ENCODE measurements around the gene FAM131A.
"Not testable (repeated sequence)": the region's sequence is repeated elsewhere in the genome, so short reads cannot be mapped to it uniquely, and the experiment has no call there.

The FAM131A gene

DNA sequence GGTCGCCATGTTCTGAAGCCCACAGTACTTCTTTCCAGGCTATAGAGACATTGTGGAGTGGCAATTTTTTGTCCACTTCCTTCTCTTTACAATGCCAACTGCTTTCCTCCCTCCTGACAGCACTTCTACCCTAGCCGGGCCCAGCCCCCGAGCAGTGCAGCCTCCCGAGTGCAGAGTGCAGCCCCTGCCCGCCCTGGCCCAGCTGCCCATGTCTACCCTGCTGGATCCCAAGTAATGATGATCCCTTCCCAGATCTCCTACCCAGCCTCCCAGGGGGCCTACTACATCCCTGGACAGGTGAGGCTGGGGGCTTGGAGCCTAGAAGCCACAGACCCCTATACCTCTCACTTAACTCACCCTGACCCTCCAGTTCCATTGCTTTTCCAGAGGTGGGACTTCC is 20.2 kb upstream of the FAM131A start:
- DNase-seq = no peak

DNA sequence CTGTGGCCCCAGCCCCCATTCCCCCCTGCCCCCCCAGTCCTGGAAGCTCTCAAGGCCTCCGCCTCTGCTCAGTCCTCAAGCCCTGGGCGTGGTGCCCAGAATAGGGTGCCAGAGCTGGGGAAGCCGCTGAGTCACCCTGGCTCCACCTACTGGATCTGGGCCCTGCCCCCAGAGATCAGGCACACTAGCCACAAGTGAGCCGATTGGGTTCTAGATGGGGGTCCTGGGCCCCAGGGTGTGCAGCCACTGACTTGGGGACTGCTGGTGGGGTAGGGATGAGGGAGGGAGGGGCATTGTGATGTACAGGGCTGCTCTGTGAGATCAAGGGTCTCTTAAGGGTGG is 17.3 kb upstream of the FAM131A start:
- no peak for DNase-seq

DNA sequence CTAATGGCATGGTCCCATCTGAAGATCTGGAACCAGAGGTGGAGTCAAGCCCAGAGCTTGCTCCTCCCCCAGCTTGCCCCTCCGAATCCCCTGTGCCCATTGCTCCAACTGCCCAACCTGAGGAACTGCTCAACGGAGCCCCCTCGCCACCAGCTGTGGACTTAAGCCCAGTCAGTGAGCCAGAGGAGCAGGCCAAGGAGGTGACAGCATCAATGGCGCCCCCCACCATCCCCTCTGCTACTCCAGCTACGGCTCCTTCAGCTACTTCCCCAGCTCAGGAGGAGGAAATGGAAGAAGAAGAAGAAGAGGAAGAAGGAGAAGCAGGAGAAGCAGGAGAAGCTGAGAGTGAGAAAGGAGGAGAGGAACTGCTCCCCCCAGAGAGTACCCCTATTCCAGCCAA is 15.7 kb upstream of the FAM131A start:
- DNase-seq = no peak

DNA sequence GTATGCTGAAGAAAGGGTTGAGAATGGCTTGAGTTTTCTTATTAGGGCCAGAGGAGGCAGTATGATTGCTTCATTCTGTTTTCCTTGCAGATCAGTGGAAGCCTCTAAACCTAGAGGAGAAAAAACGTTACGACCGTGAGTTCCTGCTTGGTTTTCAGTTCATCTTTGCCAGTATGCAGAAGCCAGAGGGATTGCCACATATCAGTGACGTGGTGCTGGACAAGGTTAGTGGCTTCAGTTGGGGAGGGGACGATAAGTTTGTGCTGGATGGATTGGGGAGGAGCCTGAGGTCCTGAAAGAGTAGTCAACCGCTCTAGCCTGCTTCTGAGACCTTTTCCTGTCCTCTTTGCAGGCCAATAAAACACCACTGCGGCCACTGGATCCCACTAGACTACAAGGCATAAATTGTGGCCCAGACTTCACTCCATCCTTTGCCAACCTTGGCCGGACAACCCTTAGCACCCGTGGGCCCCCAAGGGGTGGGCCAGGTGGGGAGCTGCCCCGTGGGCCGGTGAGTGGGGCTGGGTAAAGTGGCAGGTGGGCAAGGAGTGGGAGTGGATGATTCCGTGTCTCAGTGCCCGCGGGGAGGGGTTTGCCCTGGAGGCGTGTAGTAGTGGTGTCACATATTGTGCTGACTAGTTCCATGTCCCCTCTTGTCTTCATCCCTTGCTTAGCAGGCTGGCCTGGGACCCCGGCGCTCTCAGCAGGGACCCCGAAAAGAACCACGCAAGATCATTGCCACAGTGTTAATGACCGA is 14.5 kb upstream of the FAM131A start:
- DNase-seq = no peak

DNA sequence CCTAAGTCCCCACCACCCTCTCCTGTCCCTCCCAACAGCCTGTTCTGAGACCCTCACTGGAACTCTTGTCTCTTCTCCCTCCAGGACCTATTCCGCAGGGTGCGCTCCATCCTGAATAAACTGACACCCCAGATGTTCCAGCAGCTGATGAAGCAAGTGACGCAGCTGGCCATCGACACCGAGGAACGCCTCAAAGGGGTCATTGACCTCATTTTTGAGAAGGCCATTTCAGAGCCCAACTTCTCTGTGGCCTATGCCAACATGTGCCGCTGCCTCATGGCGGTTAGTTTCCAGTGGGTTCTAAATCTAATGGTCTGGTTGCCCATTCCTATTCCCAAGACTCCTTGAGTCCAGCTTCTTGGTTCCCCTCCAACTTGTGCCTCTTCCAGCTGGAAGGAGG is 13.7 kb upstream of the FAM131A start:
- no peak for DNase-seq

DNA sequence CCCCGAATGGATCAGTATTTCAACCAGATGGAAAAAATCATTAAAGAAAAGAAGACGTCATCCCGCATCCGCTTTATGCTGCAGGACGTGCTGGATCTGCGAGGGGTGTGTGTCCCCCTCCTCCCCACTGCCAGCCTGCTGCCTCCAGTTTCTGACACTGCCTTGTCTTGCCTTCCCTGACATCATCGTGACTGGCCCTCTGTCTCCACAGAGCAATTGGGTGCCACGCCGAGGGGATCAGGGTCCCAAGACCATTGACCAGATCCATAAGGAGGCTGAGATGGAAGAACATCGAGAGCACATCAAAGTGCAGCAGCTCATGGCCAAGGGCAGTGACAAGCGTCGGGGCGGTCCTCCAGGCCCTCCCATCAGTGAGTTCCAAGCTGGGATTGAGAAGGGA is 12.1 kb upstream of the FAM131A start:
- no peak for DNase-seq

DNA sequence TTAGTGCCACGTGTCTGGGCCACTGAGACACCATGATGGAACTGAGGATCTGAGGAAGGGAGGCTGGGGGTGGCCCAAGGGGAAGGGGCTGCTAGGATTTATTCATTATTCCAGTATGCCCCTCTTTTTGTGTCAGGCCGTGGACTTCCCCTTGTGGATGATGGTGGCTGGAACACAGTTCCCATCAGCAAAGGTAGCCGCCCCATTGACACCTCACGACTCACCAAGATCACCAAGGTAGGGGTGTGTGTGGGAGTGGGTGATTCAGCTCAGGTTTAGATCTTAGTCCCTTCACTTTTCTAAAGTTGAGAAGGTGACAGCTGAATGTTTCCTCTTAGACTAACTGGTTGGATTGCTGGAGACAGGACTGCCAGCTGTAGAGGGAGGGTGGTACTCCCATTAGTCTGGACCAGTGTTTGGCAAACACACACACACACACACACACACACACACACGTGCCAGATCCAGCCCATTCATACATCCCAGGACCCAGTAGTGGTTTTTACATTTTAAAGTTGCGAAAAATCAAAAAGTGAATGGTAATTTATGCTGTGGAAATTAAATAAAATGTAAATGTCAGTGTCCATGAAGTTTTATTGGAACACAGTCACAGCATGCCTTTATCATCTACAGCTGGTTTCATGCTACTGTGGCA is 11.6 kb upstream of the FAM131A start:
- no peak for DNase-seq

DNA sequence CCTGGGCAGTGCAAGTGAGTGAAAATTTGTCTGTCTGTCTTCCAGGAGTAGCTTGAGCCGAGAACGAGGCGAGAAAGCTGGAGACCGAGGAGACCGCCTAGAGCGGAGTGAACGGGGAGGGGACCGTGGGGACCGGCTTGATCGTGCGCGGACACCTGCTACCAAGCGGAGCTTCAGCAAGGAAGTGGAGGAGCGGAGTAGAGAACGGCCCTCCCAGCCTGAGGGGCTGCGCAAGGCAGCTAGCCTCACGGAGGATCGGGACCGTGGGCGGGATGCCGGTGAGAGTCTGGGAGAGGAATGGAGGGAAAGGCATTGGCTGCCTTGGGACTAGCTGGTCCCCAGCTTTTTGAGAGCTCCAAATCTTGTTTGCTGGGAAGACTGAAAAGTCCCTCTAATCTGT is 10.2 kb upstream of the FAM131A start:
- DNase-seq = no peak

DNA sequence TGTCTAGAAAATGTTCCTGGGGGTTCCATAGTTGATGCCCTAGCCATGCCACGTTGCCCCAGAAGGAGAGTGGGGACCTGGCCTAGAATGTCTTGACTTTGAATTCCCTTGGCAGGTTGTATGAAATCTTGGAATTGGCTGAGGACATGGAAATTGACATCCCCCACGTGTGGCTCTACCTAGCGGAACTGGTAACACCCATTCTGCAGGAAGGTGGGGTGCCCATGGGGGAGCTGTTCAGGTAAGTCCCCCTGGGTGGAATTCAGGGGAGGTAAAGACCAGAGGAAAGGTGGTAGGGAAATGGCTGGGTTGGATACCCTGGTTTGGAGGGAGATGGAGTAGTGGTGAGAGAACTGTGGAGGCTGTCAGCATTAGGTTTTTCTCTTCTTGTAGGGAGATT is 8.9 kb upstream of the FAM131A start:
- no peak for DNase-seq

DNA sequence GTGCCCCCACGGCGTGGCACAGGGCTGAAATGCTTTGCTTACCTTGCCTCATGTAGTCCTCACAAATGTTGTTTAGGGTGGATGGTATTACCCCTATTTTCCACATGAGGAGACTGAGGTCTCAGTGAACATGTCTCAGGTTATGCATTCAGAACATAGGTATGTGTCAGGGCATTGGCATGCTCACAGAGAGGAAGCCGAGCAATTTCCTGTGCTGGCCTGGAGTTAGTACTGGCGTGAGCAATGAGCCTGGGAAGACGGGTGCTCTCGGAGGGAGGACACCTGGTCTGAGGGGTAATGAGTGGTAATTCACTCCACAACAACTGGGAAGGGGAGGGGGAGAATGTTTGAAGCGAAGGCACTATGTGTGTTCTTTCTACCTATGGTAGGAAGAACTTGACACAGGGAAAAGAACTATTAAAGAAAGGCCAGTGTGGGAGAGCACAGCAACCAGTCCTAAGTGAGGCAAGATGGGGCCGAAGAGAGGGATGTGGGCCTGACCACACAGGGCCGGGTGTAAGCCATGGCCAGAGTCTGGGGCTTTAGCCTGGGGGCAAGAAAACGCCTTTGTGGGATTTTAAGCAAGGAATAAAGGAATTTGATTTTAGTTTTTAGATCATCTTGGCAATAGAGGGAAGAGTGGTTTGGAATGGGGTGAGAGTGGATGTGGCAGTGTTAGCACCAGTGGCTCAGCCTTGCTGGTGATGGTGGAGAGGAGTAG is 4.9 kb upstream of the FAM131A start:
- DNase-seq = no peak

DNA sequence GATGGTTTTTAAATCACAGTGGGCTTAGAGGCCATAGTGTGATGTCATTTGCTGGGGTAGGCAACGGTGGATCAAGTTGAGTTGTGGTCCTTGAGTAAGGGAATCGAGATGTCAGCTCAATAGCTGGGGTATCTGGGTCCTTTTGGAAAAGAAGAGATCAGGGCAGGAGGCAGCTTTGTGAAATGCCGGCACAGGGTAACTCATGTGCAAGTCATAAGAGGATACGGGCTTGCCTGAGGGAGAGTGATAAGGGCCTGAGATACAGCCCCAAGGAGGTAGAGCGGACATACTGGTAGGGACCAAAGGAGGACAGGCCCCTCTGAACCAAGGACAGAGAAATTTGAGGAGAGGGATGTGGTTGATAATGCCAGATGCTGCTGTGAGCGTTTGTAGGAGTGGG is 4.2 kb upstream of the FAM131A start:
- no peak for DNase-seq

DNA sequence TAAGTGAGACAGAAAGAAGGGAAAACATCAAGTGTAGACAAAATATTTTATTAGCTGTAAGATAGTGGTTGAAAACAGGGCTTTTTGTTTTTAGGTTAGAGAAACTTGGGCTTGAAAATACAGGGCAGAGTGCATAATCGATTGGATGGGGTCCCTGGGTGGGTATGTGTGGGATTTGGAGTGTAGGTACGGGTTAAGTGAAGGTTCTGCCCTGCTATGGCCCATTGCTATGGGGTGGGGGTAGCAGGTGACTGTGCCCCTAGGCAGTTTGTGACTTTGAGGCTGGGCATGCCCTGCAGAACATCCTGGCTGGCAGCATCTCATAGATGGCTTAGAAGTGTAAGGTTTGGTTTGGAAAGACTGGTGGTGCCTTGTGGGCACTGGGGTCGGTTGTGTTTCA is 3.7 kb upstream of the FAM131A start:
- DNase-seq = no peak

DNA sequence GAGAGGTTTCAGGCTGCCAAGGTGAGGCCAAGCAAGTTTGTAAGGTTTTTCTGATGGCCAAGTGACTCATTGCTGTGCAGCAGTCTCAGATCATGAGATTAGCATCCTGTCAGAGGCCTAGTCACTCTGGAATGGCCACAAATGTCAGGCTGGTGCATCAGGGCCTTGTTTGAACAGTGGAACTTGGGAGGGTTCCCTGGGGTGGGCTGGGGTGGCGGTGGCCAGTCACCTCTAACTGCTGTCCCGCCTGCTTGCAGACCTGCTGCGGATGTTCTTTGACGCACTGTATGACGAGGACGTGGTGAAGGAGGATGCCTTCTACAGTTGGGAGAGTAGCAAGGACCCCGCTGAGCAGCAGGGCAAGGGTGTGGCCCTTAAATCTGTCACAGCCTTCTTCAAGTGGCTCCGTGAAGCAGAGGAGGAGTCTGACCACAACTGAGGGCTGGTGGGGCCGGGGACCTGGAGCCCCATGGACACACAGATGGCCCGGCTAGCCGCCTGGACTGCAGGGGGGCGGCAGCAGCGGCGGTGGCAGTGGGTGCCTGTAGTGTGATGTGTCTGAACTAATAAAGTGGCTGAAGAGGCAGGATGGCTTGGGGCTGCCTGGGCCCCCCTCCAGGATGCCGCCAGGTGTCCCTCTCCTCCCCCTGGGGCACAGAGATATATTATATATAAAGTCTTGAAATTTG is 2.8 kb upstream of the FAM131A start:
- peak; percentile 32 for DNase-seq

DNA sequence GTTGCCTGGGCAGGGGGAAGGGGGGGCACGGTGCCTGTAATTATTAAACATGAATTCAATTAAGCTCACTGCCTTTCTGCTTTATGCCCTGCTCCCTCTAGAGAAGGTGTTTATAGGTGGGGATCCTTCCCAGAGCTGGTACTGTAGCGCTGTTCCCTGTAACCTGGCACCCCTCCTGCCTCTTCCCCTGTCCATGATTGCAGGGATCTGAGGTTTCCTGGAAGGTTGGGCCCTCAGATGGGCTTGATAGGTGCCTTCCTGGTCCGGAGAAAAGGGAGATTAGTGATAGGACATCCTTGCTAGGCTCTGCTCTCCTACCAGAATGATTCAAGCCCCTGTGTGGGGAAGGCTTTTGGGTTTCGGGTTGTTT is 2.1 kb upstream of the FAM131A start:
- no peak for DNase-seq

DNA sequence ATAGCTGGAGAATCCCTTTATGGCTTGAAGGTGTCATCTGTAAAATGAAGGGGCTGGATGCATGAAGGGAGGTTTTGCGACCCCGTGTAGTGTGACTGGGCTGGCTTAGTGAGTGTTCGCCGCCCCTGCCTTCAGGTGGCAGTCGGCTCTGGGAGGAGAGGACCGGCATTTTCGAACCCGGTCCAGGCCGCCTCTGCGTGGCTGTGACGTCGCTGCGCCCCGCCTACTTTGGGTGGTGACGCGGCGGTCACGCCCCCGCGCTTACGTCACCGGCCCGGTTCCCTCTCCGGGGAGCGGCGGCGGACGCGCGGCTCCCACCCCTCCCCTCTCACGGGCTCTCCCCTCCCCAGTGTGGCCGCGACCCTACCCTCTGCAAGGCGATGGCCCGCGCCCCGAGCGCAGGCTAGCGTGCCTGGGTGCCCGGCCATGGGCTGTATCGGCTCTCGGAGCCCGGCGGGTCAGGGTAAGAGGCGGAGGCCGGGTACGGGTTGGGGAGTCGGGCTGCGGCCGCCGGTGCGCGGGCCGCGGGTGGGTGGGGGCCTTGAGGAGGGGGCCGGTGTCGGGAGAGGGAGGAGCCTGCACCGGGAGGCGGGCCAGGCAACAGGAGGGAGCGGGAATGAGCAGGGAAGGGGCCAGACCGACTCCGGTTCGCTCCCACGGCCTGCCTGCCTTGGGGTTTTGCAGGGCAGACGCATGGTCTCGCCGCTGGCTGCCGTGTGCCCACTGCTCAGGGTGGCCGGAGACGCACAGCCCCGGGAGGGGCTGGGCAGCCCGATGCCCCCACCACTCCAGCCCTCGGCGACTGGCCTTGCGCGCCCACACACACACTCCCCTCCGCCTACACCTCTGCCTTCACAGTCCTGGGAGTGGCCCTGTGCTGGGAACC is 1.5 kb upstream of the FAM131A start:
- DNase-seq = peak; percentile 86

DNA sequence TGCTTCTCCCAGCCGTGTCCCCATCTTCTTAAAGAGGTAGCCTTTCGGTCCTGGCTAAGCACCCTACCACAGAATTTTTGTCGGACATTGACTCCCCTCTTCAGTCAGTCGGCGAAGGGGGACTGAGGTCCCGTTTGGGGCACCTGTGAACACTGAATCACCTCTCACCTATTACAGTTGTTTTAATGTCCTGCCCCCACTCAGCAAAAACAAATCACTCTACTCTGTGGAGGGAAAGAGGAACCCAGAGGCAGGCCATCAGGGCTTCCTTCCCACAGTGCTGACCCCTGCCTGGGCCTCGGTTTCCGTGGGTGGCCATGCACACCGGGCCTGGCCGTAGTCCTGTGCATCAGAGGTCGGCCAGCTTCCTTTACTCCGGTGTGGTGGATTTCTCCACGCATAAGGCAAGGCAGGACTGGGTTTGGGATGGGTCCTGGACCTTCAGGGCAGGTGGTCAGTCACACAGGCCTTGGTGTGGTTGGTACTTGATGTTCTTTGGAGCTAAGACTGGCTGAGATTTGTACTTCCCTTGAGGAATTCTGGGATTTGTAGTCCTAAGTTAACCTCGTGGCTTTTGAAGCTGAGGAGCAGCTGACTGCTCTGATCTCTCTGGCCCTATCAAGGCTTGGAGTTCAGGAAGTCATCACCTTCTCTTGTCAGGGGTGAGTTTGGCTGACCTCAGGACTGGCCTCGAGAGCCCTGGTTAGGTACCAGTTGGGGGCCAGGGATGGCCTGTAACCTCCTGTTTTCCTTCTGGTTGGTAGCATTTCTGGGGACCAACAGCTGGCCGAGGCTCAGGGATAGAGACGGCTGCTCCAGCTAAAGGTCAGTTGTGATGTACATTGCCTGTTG is 627 bp upstream of the FAM131A start:
- DNase-seq = no peak

DNA sequence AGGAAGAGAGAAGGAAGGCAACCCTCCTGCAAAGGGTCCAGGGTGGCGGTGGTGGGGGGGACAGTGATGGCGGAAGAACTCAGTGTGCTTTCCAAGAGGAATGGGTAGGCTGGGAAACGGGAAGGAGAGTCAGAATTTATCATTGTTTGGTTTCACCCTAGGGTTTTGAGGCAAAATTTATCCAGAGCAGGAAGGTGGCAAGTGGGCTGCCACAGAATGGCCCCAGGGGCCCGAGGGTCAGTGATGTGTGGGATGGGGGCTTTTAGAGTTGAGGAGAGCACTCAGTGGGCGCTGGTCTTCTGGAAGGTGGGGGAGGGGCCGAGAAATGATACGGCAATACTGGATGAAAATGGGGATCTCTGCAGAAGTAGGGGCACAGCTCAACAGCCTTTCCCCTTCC is 581 bp downstream of the FAM131A start:
- no peak for DNase-seq

DNA sequence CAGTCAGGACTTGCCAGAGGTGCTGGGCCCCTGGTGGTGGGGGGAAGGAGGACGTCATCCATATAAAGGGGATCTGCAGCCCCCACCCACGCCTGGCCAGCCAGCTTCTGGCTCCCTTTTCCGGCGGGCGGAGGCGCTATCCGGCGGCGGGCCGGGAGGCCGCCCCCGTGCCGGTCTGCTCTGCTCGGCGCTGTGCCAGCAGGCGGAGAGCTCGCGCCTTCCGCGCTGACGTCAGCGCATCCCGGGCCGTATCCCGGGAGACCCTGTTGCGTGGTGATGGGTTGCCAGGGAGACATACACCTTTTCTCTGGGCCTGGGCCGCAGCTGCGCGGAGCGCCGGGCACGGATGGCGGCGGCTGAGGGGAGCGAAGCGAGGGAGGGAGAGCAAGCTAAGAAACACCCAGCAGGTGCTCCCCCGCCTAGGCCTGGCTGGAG is 1.1 kb downstream of the FAM131A start:
- DNase-seq = no peak

DNA sequence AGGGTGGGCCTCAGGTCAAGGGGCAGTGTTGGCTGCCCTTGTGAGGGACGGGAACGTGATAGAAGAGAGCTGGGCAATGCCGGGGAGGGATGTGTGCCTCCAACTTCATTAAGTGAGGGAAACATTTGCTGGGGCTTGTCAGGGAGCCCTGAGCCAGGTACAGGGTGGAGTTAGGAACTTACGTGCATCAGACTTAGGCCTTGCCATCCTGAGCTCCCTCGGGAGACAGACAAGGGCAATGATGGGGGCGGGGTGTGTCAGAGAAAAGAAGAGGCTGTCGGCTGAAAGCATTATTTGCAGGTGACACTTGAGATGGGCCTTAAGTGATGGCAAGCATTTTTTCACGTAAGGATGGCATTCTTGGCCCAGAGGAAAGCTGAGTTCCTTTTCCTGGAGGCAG is 1.6 kb downstream of the FAM131A start:
- DNase-seq = no peak

DNA sequence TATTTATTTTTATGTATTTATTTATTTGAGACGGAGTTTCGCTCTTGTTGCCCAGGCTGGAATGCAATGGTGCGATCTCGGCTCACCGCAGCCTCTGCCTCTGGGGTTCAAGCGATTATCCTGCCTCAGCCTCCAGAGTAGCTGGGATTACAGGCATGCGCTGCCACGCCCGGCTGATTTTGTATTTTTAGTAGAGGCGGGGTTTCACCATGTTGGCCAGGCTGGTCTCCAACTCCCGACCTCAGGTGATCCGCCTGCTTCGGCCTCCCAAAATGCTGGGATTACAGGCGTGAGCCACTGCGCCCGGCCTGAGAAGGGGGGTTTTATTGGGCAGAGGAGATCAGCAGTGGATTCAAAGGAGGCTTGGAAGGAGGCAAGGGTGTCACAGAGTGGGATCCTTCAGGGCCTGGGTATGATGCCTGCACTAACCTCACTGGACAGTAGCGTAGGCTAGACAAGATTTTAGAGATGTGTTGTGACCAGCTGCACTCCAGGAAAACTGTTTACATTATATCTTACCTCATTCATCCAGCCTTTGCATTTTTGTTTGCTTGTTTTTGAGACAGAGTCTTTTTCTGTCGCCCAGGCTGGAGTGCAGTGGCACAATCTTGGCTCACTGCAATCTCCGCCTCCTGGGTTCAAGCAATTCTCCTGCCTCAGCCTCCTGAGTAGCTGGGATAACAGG is 2.2 kb downstream of the FAM131A start:
- not testable (repeated sequence) for DNase-seq

DNA sequence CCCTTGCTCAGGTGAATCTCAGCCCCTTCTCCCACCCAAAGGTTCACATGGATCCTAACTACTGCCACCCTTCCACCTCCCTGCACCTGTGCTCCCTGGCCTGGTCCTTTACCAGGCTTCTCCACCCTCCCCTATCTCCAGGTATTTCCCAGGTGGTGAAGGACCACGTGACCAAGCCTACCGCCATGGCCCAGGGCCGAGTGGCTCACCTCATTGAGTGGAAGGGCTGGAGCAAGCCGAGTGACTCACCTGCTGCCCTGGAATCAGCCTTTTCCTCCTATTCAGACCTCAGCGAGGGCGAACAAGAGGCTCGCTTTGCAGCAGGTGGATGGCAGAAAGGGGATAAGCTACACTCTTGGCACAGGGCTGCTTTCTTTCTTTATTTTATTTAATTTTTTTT is 4.5 kb downstream of the FAM131A start:
- DNase-seq = no peak

All from central memory CD4-positive, alpha-beta T cell (primary cell).